ENCODE data around the gene CLASRP.
A peak's percentile ranks its signal among the peaks of the same experiment; 100 is the strongest.

DNA sequence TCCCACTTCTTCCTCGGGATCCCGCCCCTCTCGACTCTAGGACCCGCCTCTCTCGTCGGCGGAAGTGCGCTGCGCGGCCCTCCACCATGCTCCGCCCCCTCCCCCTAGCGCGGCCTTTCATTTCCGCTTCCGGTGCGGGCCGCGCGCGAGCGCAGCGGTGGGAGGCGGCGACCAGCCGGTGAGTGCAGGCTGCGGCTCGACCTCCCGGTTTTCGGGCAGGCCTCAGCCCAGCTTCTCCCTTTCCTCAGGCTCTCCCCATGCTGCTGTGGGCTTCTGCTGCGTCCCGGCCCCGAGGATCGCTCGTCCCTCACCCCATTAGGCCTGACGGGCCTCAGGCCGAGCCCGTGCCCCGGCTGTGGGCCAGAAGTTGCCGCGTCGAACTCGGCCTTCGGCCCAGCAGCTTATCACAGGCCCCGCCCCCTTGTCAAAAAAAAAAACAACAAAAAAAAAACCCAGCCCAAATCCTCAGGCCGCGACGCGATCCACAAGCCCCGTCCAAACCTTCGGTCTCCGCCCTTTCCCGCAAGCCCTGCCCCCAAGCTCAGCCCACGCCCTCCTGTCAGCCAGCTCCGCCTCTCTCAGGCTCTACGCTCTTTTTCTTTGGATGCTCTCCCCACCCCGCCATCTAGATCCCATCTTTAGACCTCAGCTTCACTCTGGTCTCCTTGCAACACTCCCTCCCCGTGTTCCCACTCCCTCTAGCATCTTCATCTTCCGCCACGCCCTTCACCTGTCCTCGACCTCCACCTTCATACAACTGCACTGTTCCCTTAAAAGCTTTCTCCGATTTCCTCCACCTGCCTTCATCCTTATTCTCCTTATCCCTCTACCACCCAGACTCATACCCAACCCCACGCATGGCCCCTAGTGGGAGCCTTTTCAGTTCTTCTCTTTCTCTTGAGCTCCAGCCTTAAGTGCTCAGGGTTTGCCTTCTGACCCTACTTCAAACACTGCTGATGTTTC is at the start of gene CLASRP:
- TF ChIP-seq CTCF (IDR thresholded peaks at IDR 0.05) (no peak), POLR2AphosphoS5 (IDR thresholded peaks at IDR 0.05) (peak; percentile 95 to 98 (median 98)), POLR2A (IDR thresholded peaks at IDR 0.05) (peak; percentile 93)

Data from breast epithelium (tissue), 3 donors.